ENCODE data around the gene CRTAC1. TPM values are rescaled to one million over a fixed set of nuclear protein-coding genes. Genes with fewer than 3 reads are reported as not detected.
"Not testable (repeated sequence)": the region's sequence is repeated elsewhere in the genome, so short reads cannot be mapped to it uniquely, and the experiment has no call there.

The CRTAC1 gene
- total RNA-seq, 1 donor from 2014 or later, result 0.82 TPM

- Mint-ChIP-seq H3K4me3 (no peak overlapping the region), H3K4me1 (peaks cover 5% of the 10 kb centered on the region), H3K27ac (ENCODE audit: unreplicated experiment) (no peak overlapping the region), H3K36me3 (ENCODE audit: low read depth) (no peaks in the 10 kb centered on the region), H3K27me3 (ENCODE audit: low read depth) (peaks cover 38% of the 10 kb centered on the region), H3K9me3 (no peaks in the 10 kb centered on the region)
- DNase-seq (ENCODE audit: low read depth, low spot score), result no peak
- TF ChIP-seq CTCF (conservative IDR thresholded peaks at IDR 0.05), result no peak
Measured at GRCh38 chr10:97844678-97845077, 185.7 kb downstream of the CRTAC1 start.

- H3K9me3 Mint-ChIP-seq; H3K36me3 Mint-ChIP-seq (ENCODE audit: low read depth); DNase-seq (ENCODE audit: low read depth, low spot score); H3K27ac Mint-ChIP-seq (ENCODE audit: unreplicated experiment); H3K4me3 Mint-ChIP-seq; H3K4me1 Mint-ChIP-seq: not testable (repeated sequence)
- peaks cover 37% of the 10 kb centered on the region for H3K27me3 Mint-ChIP-seq (ENCODE audit: low read depth)
Measured at GRCh38 chr10:97843972-97844371, 186.4 kb downstream of the CRTAC1 start.

GRCh38 chr10:97843281-97843671 is 187.1 kb downstream of the CRTAC1 start:
- TF ChIP-seq CTCF (conservative IDR thresholded peaks at IDR 0.05), result no peak
- no peak for DNase-seq (ENCODE audit: low read depth, low spot score)
- no peak overlapping the region for H3K27ac Mint-ChIP-seq (ENCODE audit: unreplicated experiment)
- peaks cover 37% of the 10 kb centered on the region for H3K27me3 Mint-ChIP-seq (ENCODE audit: low read depth)
- no peaks in the 10 kb centered on the region for H3K36me3 Mint-ChIP-seq (ENCODE audit: low read depth)
- H3K4me1 Mint-ChIP-seq, result no peaks in the 10 kb centered on the region
- H3K9me3 Mint-ChIP-seq, result no peaks in the 10 kb centered on the region
- no peak overlapping the region for H3K4me3 Mint-ChIP-seq

- no peak for DNase-seq (ENCODE audit: low read depth, low spot score)
- Mint-ChIP-seq H3K27me3 (ENCODE audit: low read depth) (peaks cover 36% of the 10 kb centered on the region), H3K4me3 (no peak overlapping the region)
Measured at GRCh38 chr10:97842656-97843280, 187.7 kb downstream of the CRTAC1 start.

GRCh38 chr10:97842114-97842513 is 188.3 kb downstream of the CRTAC1 start:
- not testable (repeated sequence) for H3K4me1 Mint-ChIP-seq; H3K27ac Mint-ChIP-seq (ENCODE audit: unreplicated experiment); H3K9me3 Mint-ChIP-seq; DNase-seq (ENCODE audit: low read depth, low spot score); H3K36me3 Mint-ChIP-seq (ENCODE audit: low read depth); H3K4me3 Mint-ChIP-seq
- H3K27me3 Mint-ChIP-seq (ENCODE audit: low read depth), result peaks cover 38% of the 10 kb centered on the region

More at GRCh38 chr10:97842656-97843280, 187.7 kb downstream of the CRTAC1 start:
- no peak for TF ChIP-seq CTCF (conservative IDR thresholded peaks at IDR 0.05)
- no peak overlapping the region for H3K27ac Mint-ChIP-seq (ENCODE audit: unreplicated experiment)
- H3K36me3 Mint-ChIP-seq (ENCODE audit: low read depth), result no peaks in the 10 kb centered on the region
- H3K9me3 Mint-ChIP-seq, result no peaks in the 10 kb centered on the region
- no peaks in the 10 kb centered on the region for H3K4me1 Mint-ChIP-seq

- H3K4me1 Mint-ChIP-seq; H3K9me3 Mint-ChIP-seq; H3K27ac Mint-ChIP-seq (ENCODE audit: unreplicated experiment): not testable (repeated sequence)
Measured at GRCh38 chr10:97841166-97841565, 189.3 kb downstream of the CRTAC1 start.

GRCh38 chr10:97838091-97838490 is 192.3 kb downstream of the CRTAC1 start:
- H3K4me3 Mint-ChIP-seq, result no peak overlapping the region
- no peak for DNase-seq (ENCODE audit: low read depth, low spot score)
- no peak overlapping the region for H3K27ac Mint-ChIP-seq (ENCODE audit: unreplicated experiment)
- no peaks in the 10 kb centered on the region for H3K9me3 Mint-ChIP-seq
- no peaks in the 10 kb centered on the region for H3K4me1 Mint-ChIP-seq
- H3K36me3 Mint-ChIP-seq (ENCODE audit: low read depth), result no peaks in the 10 kb centered on the region
- TF ChIP-seq CTCF (conservative IDR thresholded peaks at IDR 0.05), result no peak
- H3K27me3 Mint-ChIP-seq (ENCODE audit: low read depth), result peaks cover 65% of the 10 kb centered on the region

More at GRCh38 chr10:97841166-97841565, 189.3 kb downstream of the CRTAC1 start:
- peaks cover 47% of the 10 kb centered on the region for H3K27me3 Mint-ChIP-seq (ENCODE audit: low read depth)
- not testable (repeated sequence) for DNase-seq (ENCODE audit: low read depth, low spot score); H3K36me3 Mint-ChIP-seq (ENCODE audit: low read depth); H3K4me3 Mint-ChIP-seq

All from neural crest cell (in vitro differentiated cells).